Keratinocyte (primary cell): ENCODE measurements around the gene ADSL. TPM values are rescaled to one million over a fixed set of nuclear protein-coding genes. Genes with fewer than 3 reads are reported as not detected.

ENCODE experiments used
- DNase-seq: peaks from one replicate; pipeline ENCODE4 v3.0.0-alpha.2; 2011; ENCODE audit warnings: low read depth, missing footprints, low spot score
- FAIRE-seq: peaks from 2 replicates; lab custom pipeline; 2011; peaks lifted over from hg19 to GRCh38; lab: Jason Lieb, UNC
- H2AFZ ChIP-seq: 2 replicates; pipeline ENCODE4 v1.6.0; 2012; ENCODE audit warnings: low read length, control low read depth, inconsistent platforms; ENCODE audit not compliant: control insufficient read depth
- H3K27ac ChIP-seq: 2 replicates; pipeline ENCODE4 v1.5.1; 2011; ENCODE audit warnings: low read length; ENCODE audit not compliant: control insufficient read depth, insufficient read depth
- H3K27me3 ChIP-seq: 3 replicates; pipeline ENCODE4 v1.6.0; 2011; ENCODE audit warnings: low read length; ENCODE audit not compliant: control insufficient read depth, insufficient read depth; ENCODE audit errors: extremely low read depth
- H3K36me3 ChIP-seq, 2 experiments: 2 replicates in 1 of 2; 3 replicates in 1 of 2; pipeline ENCODE4 v1.5.1; 2011; ENCODE audit warnings: low read length in 2 of 2, mild to moderate bottlenecking in 1 of 2; ENCODE audit not compliant: control insufficient read depth in 2 of 2, insufficient read depth in 2 of 2; ENCODE audit errors: extremely low read depth in 1 of 2
- H3K4me1 ChIP-seq: 3 replicates; pipeline ENCODE4 v1.5.1; 2011; ENCODE audit warnings: low read length; ENCODE audit not compliant: control insufficient read depth, insufficient read depth; ENCODE audit errors: extremely low read depth
- H3K4me2 ChIP-seq: 3 replicates; pipeline ENCODE4 v1.6.0; 2011; ENCODE audit warnings: low read depth, low read length; ENCODE audit not compliant: control insufficient read depth, insufficient read depth; ENCODE audit errors: extremely low read depth
- H3K4me3 ChIP-seq, 3 experiments: fragments of 200-600 bp in 1 of 3; sonication (generic) in 1 of 3; 2 replicates in 2 of 3; 3 replicates in 1 of 3; pipeline ENCODE4 v1.5.1; 2011 to 2016; ENCODE audit warnings: low read length in 3 of 3, mild to moderate bottlenecking in 3 of 3, control low read depth in 2 of 3, inconsistent platforms in 1 of 3, low read depth in 1 of 3, mixed read lengths in 1 of 3, mixed run types in 1 of 3, moderate library complexity in 1 of 3; ENCODE audit not compliant: control insufficient read depth in 2 of 3, insufficient read depth in 2 of 3; ENCODE audit errors: extremely low read depth in 1 of 3
- H3K79me2 ChIP-seq: 2 replicates; pipeline ENCODE4 v1.6.0; 2012; ENCODE audit warnings: low read length; ENCODE audit not compliant: control insufficient read depth, insufficient read depth
- H3K9ac ChIP-seq: 3 replicates; pipeline ENCODE4 v1.6.0; 2011; ENCODE audit warnings: low read length; ENCODE audit not compliant: control insufficient read depth, insufficient read depth; ENCODE audit errors: extremely low read depth
- H3K9me1 ChIP-seq: 3 replicates; pipeline ENCODE4 v1.6.0; 2011; ENCODE audit warnings: low read length; ENCODE audit not compliant: control insufficient read depth, insufficient read depth; ENCODE audit errors: extremely low read depth
- H3K9me3 ChIP-seq: 2 replicates; pipeline ENCODE4 v1.5.1; 2012; ENCODE audit warnings: low read depth, low read length; ENCODE audit not compliant: control insufficient read depth
- H4K20me1 ChIP-seq: 3 replicates; pipeline ENCODE4 v1.6.0; 2011; ENCODE audit warnings: low read length; ENCODE audit not compliant: control insufficient read depth, insufficient read depth; ENCODE audit errors: extremely low read depth
- CTCF ChIP-seq, 3 experiments: IDR thresholded peaks in 1 of 3; conservative IDR thresholded peaks in 1 of 3; optimal IDR thresholded peaks in 1 of 3; 2 replicates in 2 of 3; 3 replicates in 1 of 3; pipeline versions ENCODE3 to v1.5.1; 2011; ENCODE audit warnings: low read length in 3 of 3, mild to moderate bottlenecking in 3 of 3, moderate library complexity in 2 of 3, control low read depth in 1 of 3, inconsistent platforms in 1 of 3; ENCODE audit not compliant: insufficient read depth in 2 of 3; ENCODE audit errors: extremely low read depth in 1 of 3
- EZH2 ChIP-seq: IDR thresholded peaks from one replicate; pipeline ENCODE4 v1.6.1; 2012; ENCODE audit warnings: inconsistent platforms, mild to moderate bottlenecking, low read length, moderate library complexity
- dilution Hi-C: fragments of 300-500 bp; cut with MboI; formaldehyde crosslinking; loops from one replicate; pipeline ENCODE4 v1.7.0; 2020; ENCODE audit warnings: low sequenced_read_pairs; ENCODE audit not compliant: extremely low pct_ligation_motif_present
- polyA plus RNA-seq, 5 experiments: library from polyadenylated mRNA; depleted of rRNA in 3 of 5; stranded (reverse) in 3 of 5; stranded (forward) in 1 of 5; unstranded in 1 of 5; fragments of >200 nt; gene quantifications; 1 replicate in 1 of 5; 2 replicates in 3 of 5; 3 replicates in 1 of 5; pipeline versions ENCODE4 v1.2.1 to v1.2.3, GENCODE V29; 2011 to 2012; ENCODE audit warnings: missing spikeins in 2 of 5, low read depth in 1 of 5, low replicate concordance in 1 of 5

Gene ADSL
- polyA plus RNA-seq, 1 donor (not counting 4 experiments of a cell fraction or from before 2014, with no cell fraction given): 96.1 TPM

- no peaks in the 10 kb centered on the region for H3K9me3 ChIP-seq
- FAIRE-seq: no peak
- dilution Hi-C loops: no loop called here
Measured at GRCh38 chr22:40388231-40388630, 41.9 kb downstream of the ADSL start.

GRCh38 chr22:40391417-40391816, 45.1 kb downstream of the ADSL start:
- Histone ChIP-seq H3K36me3 (peaks cover 4 to 9% of the 10 kb centered on the region in 2 experiments), H3K9me3 (no peaks in the 10 kb centered on the region), H3K4me3 (no peak overlapping the region), H3K27ac (no peak overlapping the region), H3K4me1 (peaks cover 2% of the 10 kb centered on the region), H2AFZ (no peak overlapping the region), H3K27me3 (no peaks in the 10 kb centered on the region), H4K20me1 (no peaks in the 10 kb centered on the region), H3K9me1 (peaks cover 2% of the 10 kb centered on the region), H3K79me2 (peaks cover 1% of the 10 kb centered on the region), H3K9ac (no peak overlapping the region), H3K4me2 (no peak overlapping the region)
- no peak for TF ChIP-seq EZH2
- no peak for TF ChIP-seq CTCF (optimal IDR thresholded peaks at IDR 0.05 in 1 of 3, IDR thresholded peaks at IDR 0.05 in 1 of 3, conservative IDR thresholded peaks at IDR 0.05 in 1 of 3; ENCODE audit: extremely low read depth in 1 of 3, insufficient read depth in 2 of 3, low read length in 3 of 3)
- no peak for FAIRE-seq
- no peak for DNase-seq
- dilution Hi-C loops: no loop called here

More at GRCh38 chr22:40388231-40388630, 41.9 kb downstream of the ADSL start:
- peaks cover 2% of the 10 kb centered on the region for H3K4me1 ChIP-seq
- no peaks in the 10 kb centered on the region for H4K20me1 ChIP-seq
- H2AFZ ChIP-seq: no peak overlapping the region
- peaks cover 0 to 1% of the 10 kb centered on the region in 2 experiments for H3K36me3 ChIP-seq
- no peak overlapping the region for H3K27ac ChIP-seq
- no peak overlapping the region for H3K9ac ChIP-seq
- peaks cover 15% of the 10 kb centered on the region for H3K79me2 ChIP-seq
- peaks cover 5% of the 10 kb centered on the region for H3K9me1 ChIP-seq
- H3K4me2 ChIP-seq: no peak overlapping the region
- no peaks in the 10 kb centered on the region for H3K27me3 ChIP-seq
- TF ChIP-seq EZH2 (no peak), CTCF (optimal IDR thresholded peaks at IDR 0.05 in 1 of 3, IDR thresholded peaks at IDR 0.05 in 1 of 3, conservative IDR thresholded peaks at IDR 0.05 in 1 of 3; ENCODE audit: extremely low read depth in 1 of 3, insufficient read depth in 2 of 3, low read length in 3 of 3) (no peak)
- no peak for DNase-seq
- H3K4me3 ChIP-seq: no peak overlapping the region
